SJCRH30 (cell line): ENCODE measurements around the gene ITM2B. TPM values are rescaled to one million over a fixed set of nuclear protein-coding genes. Genes with fewer than 3 reads are reported as not detected.

Source experiments
- DNase-seq, 2 experiments: peaks; one replicate each; pipeline ENCODE4 v3.0.0-alpha.2; 2015 to 2020
- H3K27ac ChIP-seq: fragments of 250-450 bp; sonication (Bioruptor Pico); 2 replicates; pipeline ENCODE4 v1.5.1; 2020; ENCODE audit warnings: mild to moderate bottlenecking, moderate library complexity
- H3K27me3 ChIP-seq: fragments of 250-450 bp; sonication (Bioruptor Pico); 2 replicates; pipeline ENCODE4 v1.5.1; 2020; ENCODE audit warnings: mild to moderate bottlenecking, moderate library complexity
- H3K36me3 ChIP-seq: fragments of 250-450 bp; sonication (Bioruptor Pico); 2 replicates; pipeline ENCODE4 v1.5.1; 2020; ENCODE audit warnings: mild to moderate bottlenecking, moderate library complexity
- H3K4me1 ChIP-seq: fragments of 250-450 bp; sonication (Bioruptor Pico); 2 replicates; pipeline ENCODE4 v1.5.1; 2020; ENCODE audit warnings: mild to moderate bottlenecking, moderate library complexity
- H3K4me3 ChIP-seq: fragments of 250-450 bp; sonication (Bioruptor Pico); 2 replicates; pipeline ENCODE4 v1.5.1; 2020; ENCODE audit warnings: mild to moderate bottlenecking, moderate library complexity
- H3K9me3 ChIP-seq: fragments of 250-450 bp; sonication (Bioruptor Pico); replicated peaks from 2 replicates; pipeline ENCODE4 v1.5.1; 2020; ENCODE audit warnings: mild to moderate bottlenecking, moderate library complexity
- total RNA-seq: library from RNA; depleted of rRNA; stranded (reverse); fragments of >200 nt; shearing (Covaris generic); gene quantifications from 2 replicates; pipeline ENCODE4 v1.2.3, GENCODE V29; 2014

ITM2B gene
- total RNA-seq, 1 experiment from 2014 or later = 133 TPM

DNA sequence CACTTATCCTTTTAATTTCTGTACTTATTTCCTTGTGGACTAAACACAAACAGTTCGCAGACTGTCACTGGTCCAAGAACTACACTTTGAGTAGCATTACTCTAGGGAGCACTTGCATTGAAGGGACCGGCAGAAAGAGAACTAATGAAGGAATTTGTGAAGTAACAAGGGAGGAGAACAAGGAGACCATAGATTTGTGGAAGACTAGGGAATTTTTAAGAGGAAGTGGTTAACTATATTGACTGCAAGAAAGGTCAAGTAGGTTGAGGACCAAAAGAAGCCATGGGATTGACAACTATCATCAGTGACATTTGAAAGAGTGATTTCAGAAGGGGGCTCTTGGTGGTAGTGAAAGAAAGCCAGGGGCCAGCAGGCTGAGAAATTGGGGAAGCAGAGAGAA is 66.6 kb downstream of the ITM2B start:
- DNase-seq = no peak
- no peaks in the 10 kb centered on the region for H3K27me3 ChIP-seq
- no peaks in the 10 kb centered on the region for H3K4me1 ChIP-seq
- H3K4me3 ChIP-seq = no peak overlapping the region
- no peak overlapping the region for H3K27ac ChIP-seq
- H3K9me3 ChIP-seq = no peaks in the 10 kb centered on the region
- H3K36me3 ChIP-seq = no peaks in the 10 kb centered on the region

DNA sequence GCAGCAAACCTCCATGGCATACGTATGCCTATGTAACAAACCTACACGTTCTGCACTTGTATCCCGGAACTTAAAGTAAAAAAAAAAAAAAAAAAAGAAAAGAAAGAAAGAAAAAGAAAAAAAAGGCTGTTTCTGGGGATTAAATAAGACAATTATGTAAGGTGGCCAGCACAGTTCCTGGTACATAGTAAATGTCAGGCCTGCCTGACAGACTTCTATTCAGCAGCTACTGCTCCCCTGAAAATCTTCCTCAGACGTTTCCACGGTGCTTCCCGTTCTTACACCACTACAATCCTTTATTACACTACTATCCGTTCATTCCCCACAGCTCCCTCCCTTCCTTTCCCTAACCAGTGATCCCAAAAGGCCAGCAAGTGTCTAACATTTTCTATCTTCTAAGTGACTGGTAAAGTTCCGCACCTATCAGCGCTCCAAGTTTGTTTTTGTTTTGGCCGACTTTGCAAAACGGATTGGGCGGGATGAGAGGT is 69.9 kb downstream of the ITM2B start:
- Histone ChIP-seq H3K9me3 (no peaks in the 10 kb centered on the region), H3K36me3 (peaks cover 7% of the 10 kb centered on the region), H3K27ac (peak overlapping the region; percentile 93), H3K27me3 (no peaks in the 10 kb centered on the region), H3K4me3 (peak overlapping the region; percentile 99), H3K4me1 (no peaks in the 10 kb centered on the region)
- DNase-seq = no peak

DNA sequence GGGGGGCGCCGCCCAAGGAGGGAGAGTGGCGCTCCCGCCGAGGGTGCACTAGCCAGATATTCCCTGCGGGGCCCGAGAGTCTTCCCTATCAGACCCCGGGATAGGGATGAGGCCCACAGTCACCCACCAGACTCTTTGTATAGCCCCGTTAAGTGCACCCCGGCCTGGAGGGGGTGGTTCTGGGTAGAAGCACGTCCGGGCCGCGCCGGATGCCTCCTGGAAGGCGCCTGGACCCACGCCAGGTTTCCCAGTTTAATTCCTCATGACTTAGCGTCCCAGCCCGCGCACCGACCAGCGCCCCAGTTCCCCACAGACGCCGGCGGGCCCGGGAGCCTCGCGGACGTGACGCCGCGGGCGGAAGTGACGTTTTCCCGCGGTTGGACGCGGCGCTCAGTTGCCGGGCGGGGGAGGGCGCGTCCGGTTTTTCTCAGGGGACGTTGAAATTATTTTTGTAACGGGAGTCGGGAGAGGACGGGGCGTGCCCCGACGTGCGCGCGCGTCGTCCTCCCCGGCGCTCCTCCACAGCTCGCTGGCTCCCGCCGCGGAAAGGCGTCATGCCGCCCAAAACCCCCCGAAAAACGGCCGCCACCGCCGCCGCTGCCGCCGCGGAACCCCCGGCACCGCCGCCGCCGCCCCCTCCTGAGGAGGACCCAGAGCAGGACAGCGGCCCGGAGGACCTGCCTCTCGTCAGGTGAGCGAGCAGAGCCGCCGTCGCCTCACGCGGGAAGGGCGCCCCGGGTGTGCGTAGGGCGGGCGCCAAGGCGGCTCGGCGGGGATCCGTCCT is 70.5 kb downstream of the ITM2B start, which contains the start of gene RB1:
TSS of gene RB1 (plus strand) at position 393 of the 784 bp plus-strand sequence. CDS start at position 555, 162 bp downstream.
- Histone ChIP-seq H3K27ac (peak within 1 kb of the TSS; percentile 93), H3K9me3 (no peaks in the 10 kb centered on the region), H3K4me1 (no peaks in the 10 kb centered on the region), H3K36me3 (peaks cover 7% of the 10 kb centered on the region), H3K27me3 (no peaks in the 10 kb centered on the region), H3K4me3 (peak within 1 kb of the TSS; percentile 99)
- DNase-seq = peak; percentile 91 to 92

DNA sequence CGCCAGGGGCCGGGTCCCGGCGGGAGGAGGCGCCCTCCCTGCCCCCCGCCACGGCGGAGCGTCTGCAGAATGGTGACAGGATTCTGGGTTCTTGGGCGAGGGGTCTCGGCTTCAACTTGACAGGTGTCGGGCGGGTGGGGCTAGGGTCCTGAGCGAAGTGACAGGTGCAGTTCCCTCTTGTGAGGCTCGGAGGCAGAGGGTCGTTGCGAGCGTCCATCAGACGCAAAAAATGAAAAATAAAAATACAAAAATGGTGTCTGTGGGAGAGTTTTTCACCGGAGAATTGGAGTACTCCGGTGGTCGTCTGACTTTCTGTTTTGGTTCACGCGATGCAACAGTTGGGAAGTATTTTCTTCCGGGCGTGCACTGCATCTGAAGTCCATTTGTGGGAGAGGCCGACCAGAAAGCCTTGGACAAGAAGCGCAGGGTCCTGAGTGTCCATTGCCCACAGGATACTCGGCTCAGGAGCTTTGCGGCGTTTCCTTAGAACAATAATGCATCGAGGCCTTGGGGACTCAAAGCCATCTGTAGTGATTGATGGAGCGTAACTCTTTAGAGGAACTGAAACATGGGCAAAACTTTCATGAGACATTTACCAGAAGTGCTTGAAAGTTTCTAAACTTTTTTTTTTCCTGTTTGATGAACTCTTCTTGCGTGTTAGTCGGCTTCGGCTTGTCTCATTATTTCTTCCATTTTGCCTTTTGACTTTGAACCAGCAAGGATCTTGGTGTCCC is 71.3 kb downstream of the ITM2B start:
- Histone ChIP-seq H3K36me3 (peaks cover 11% of the 10 kb centered on the region), H3K4me1 (no peaks in the 10 kb centered on the region), H3K27me3 (no peaks in the 10 kb centered on the region), H3K27ac (peak overlapping the region; percentile 93), H3K9me3 (no peaks in the 10 kb centered on the region), H3K4me3 (peak overlapping the region; percentile 99)
- DNase-seq = peak; percentile 49 to 72

DNA sequence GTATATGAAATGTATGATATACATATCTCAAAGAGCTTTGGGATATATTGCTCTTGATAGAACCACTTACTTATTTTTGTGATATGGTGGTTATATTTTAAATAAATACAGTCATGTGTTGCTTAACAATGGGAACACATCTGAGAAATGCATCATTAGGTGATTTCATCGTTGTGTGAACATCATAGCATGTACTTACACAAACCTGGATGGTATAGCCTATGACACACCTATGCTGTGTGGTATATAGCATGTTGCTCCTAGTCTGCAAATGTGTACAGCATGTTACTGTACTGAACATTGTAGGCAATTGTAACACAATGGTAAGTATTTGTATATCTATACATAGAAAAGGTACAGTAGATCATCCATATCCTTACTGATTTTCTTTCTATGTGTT is 78.2 kb downstream of the ITM2B start:
- Histone ChIP-seq H3K27ac (no peak overlapping the region), H3K36me3 (peaks cover 16% of the 10 kb centered on the region)

DNA sequence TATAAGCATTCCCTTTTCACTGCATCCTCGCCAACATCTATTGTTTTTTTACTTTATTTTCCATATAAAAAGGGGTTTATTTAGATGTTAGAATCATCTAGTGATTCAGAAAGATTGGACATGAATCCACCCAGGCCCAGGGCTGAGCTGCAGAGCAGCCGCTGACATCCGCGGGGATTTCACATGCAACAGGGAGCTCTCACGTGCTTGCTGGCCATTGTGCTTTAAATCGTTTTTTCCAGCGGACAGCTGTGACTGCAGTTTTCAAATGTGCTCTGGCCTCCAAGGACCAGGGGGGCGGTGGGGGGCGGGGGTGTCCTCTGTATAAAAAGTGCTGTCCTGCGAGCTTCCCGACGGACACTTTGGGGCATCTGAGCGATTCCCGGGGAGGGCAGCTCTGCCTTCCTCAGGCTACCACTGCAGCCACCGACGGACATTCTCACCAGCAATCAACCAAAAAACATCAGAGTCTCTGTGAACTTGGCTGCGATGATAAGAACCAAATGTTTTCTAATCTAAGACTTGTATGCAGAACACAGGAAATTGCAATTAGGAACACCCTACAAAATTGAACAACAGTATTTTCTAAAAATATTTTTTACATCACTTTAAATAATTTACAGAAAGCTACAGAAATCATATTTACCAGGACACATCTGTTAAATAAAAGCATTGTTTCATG is 83.1 kb downstream of the ITM2B start:
- Histone ChIP-seq H3K4me3 (no peak overlapping the region), H3K4me1 (no peaks in the 10 kb centered on the region), H3K27me3 (no peaks in the 10 kb centered on the region), H3K9me3 (no peaks in the 10 kb centered on the region; the same call in 1 of the 2 replicates), H3K36me3 (peaks cover 16% of the 10 kb centered on the region), H3K27ac (no peak overlapping the region)
- DNase-seq = no peak

More for the DNA sequence above, 78.2 kb downstream of the ITM2B start:
- no peak overlapping the region for H3K4me3 ChIP-seq
- H3K9me3 ChIP-seq = no peaks in the 10 kb centered on the region; the same call in 1 of the 2 replicates
- no peaks in the 10 kb centered on the region for H3K27me3 ChIP-seq
- no peak for DNase-seq
- no peaks in the 10 kb centered on the region for H3K4me1 ChIP-seq

DNA sequence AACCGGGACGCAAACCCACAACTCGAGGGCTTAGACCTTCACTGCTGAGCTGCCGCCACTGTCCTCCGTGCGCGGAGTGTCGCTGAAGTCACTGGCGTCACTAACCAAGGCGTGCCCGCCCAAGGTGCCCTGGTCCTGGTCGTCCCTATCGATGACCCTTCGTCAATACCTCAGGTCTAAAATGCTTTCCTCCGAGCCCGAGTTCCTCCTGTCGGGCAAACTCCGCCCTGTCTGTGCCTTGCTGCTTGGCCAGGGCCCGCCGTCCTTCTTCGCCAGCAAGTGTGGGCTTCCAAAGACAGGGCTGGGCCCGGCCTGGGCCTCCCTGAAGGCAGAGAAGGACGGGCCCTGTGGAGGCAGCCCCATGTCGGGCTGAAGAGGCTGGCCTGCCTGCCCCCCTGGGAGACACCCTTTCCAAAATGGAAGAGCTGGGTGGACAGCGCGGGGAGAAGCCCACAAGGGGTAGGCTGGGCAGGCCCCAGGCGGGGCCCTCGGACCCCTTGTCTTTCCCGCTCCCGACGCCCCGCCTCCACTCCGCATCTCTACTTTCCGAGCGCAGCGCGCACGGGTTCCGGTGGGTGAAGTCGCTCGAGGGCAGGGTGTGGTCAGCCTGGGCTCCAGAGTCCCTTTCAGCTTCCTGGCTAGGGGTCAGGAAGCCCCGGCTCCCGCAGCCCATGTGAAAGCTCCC is 84.0 kb downstream of the ITM2B start:
- no peaks in the 10 kb centered on the region for H3K4me1 ChIP-seq
- DNase-seq = no peak
- no peak overlapping the region for H3K27ac ChIP-seq
- H3K4me3 ChIP-seq = no peak overlapping the region
- peaks cover 14% of the 10 kb centered on the region for H3K36me3 ChIP-seq
- no peaks in the 10 kb centered on the region for H3K27me3 ChIP-seq
- no peaks in the 10 kb centered on the region; the same call in 1 of the 2 replicates for H3K9me3 ChIP-seq

DNA sequence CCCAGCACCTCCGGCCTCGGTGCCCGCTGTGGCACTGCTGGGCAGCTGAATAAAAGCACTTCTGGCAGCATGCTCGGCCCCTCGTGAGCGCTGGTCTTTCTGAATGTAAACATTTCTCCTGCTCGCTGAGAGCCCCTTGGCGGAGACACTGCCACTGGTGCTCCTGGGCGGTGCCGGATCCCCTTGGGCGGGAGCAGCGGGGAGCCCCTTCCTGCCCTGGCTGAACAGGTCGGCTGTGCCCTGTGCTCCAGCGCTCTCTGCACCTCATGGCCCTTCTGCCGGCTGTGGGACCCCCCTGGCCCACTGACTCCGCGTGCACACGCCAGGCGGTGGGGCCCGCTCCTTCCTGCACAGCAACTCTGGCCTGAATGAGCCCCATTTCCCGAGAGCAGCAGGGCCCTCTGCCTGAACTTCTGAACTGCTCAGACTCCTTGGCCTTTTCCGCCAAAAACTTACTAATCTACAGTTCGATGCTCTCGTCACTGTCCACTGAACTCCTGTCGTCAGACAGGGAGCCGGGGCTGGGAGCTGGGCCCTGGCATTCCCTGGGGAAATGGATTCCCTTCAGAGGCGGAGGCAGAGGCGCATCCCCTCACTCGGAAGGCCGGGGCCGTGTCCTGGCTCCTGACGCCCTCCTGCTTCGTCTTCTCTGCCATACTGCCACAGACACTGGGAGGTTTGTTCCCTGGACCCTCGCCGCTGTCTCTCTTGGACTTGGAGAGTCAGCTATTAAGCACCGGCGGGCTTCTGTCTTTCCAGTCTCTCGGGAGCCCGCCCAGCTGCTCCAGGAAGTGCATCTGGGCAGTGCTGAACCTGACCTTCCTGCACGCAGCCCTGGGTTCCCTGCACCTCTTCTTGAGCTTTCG is 84.7 kb downstream of the ITM2B start:
- H3K4me3 ChIP-seq = no peak overlapping the region
- H3K4me1 ChIP-seq = no peaks in the 10 kb centered on the region
- H3K27me3 ChIP-seq = no peaks in the 10 kb centered on the region
- DNase-seq = no peak
- H3K9me3 ChIP-seq = no peaks in the 10 kb centered on the region; the same call in 1 of the 2 replicates
- H3K36me3 ChIP-seq = peaks cover 14% of the 10 kb centered on the region
- no peak overlapping the region for H3K27ac ChIP-seq

DNA sequence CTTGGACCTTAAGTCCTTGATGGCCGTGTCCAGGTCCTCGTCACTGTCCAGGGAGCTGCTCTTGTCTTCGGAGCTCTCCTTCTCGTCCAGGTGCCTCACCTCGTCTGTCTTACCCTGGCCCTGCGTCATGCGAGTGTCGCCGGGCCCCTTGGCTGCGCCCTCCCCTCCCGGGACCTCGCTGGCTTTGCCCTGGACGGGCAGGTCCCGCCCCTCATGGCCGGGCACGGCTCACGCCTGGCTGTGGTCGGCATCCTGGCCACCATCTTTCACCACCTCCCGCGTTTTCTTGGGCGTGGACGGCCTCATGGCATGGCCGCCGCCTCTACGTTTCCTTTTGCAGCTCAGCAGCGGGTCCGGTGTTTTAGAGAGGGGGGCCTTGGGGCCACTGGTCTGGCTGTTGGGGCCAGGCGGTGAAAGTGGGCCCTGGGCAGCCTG is 85.4 kb downstream of the ITM2B start:
- Histone ChIP-seq H3K27ac (no peak overlapping the region), H3K4me3 (no peak overlapping the region), H3K36me3 (peaks cover 14% of the 10 kb centered on the region), H3K27me3 (no peaks in the 10 kb centered on the region), H3K9me3 (no peaks in the 10 kb centered on the region; the same call in 1 of the 2 replicates), H3K4me1 (no peaks in the 10 kb centered on the region)
- no peak for DNase-seq

DNA sequence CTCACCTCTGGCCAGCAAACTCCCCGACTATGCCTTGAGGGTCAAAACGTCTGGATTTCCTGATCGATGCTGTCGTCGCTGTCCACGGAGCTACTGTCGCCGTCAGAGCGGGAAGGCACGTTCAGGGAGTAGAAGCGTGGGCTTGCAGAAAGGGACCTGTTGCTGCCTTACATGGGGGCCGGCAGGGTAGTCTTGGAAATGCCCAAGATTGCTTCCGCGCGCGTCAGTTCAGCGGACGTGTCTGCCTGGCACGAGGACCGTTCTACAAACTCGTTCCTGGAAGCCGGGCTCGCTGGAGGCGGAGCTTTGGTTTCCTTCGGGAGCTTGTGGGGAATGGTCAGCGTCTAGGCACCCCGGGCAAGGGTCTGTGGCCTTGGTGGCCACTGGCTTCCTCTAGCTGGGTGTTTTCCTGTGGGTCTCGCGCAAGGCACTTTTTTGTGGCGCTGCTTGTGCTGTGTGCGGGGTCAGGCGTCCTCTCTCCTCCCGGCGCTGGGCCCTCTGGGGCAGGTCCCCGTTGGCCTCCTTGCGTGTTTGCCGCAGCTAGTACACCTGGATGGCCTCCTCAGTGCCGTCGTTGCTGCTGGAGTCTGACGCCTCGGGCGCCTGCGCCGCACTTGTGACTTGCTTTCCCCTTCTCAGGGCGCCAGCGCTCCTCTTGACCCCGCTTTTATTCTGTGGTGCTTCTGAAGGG is 86.0 kb downstream of the ITM2B start:
- Histone ChIP-seq H3K4me3 (no peak overlapping the region), H3K4me1 (no peaks in the 10 kb centered on the region), H3K36me3 (peaks cover 12% of the 10 kb centered on the region), H3K27ac (no peak overlapping the region), H3K27me3 (no peaks in the 10 kb centered on the region), H3K9me3 (no peaks in the 10 kb centered on the region; the same call in 1 of the 2 replicates)
- no peak for DNase-seq
